HG03558 (cell line): Measurements from ENCODE around the gene NDUFB10.

Source experiments
- ATAC-seq: cut with Tn5 transposase; IDR thresholded peaks from one replicate; pipeline ENCODE4 v1.9.1; 2021; ENCODE audit warnings: moderate number of reproducible peaks; ENCODE audit not compliant: unreplicated experiment; ENCODE audit errors: extremely low read depth

NDUFB10 gene

GRCh38 chr16:1998852-1999801 lies 39.8 kb downstream of the NDUFB10 start:
- no peak for ATAC-seq

- no peak for ATAC-seq
Observed at GRCh38 chr16:1999866-2000514, 40.7 kb downstream of the NDUFB10 start.

GRCh38 chr16:2001035-2001434 lies 41.7 kb downstream of the NDUFB10 start:
- no peak for ATAC-seq

- ATAC-seq, result no peak
Observed at GRCh38 chr16:2001456-2002355, 42.4 kb downstream of the NDUFB10 start.

GRCh38 chr16:2002406-2003230 lies 43.3 kb downstream of the NDUFB10 start:
- no peak for ATAC-seq

- ATAC-seq, result no peak
Observed at GRCh38 chr16:2003231-2003826, 44.0 kb downstream of the NDUFB10 start.

- no peak for ATAC-seq
Observed at GRCh38 chr16:2003827-2004641, 44.7 kb downstream of the NDUFB10 start.

- no peak for ATAC-seq
Observed at GRCh38 chr16:2004795-2005517, 45.6 kb downstream of the NDUFB10 start.

- no peak for ATAC-seq
Observed at GRCh38 chr16:2005646-2006045, 46.3 kb downstream of the NDUFB10 start.

- no peak for ATAC-seq
Observed at GRCh38 chr16:2006317-2006716, 47.0 kb downstream of the NDUFB10 start.

- ATAC-seq, result no peak
Observed at GRCh38 chr16:2007081-2007836, 47.9 kb downstream of the NDUFB10 start.

GRCh38 chr16:2008009-2008526 lies 48.7 kb downstream of the NDUFB10 start:
- ATAC-seq, result no peak

- ATAC-seq, result no peak
Observed at GRCh38 chr16:2008631-2009163, 49.4 kb downstream of the NDUFB10 start.

- ATAC-seq, result no peak
Observed at GRCh38 chr16:2009164-2009711, 49.9 kb downstream of the NDUFB10 start.

GRCh38 chr16:2009791-2010510 lies 50.6 kb downstream of the NDUFB10 start, which contains the start of gene ZNF598:
Gene ZNF598, minus strand, starts transcription at chr16:2009821.
- ATAC-seq, result no peak
